Activated CD8-positive, alpha-beta memory T cell treated with anti-CD3 and anti-CD28 coated beads, Interleukin-2, amount 50 U/mL, for 48 hours (primary cell): Measurements from ENCODE around the gene LAMA5.

ENCODE experiments used
- DNase-seq: peaks from one replicate; pipeline ENCODE4 v3.0.0-alpha.2; 2020

The LAMA5 gene

GRCh38 chr20:62313021-62313420 lies 54.1 kb downstream of the LAMA5 start:
- no peak for DNase-seq

GRCh38 chr20:62312662-62312977 lies 54.5 kb downstream of the LAMA5 start:
- no peak for DNase-seq

- no peak for DNase-seq
Observed at GRCh38 chr20:62311832-62312661, 55.1 kb downstream of the LAMA5 start.

- DNase-seq: no peak
Observed at GRCh38 chr20:62311150-62311549, 56.0 kb downstream of the LAMA5 start.

GRCh38 chr20:62310757-62311121 lies 56.4 kb downstream of the LAMA5 start:
- no peak for DNase-seq

- no peak for DNase-seq
Observed at GRCh38 chr20:62309947-62310756, 57.0 kb downstream of the LAMA5 start.

GRCh38 chr20:62309198-62309944 lies 57.7 kb downstream of the LAMA5 start:
- no peak for DNase-seq

GRCh38 chr20:62308102-62308822 lies 58.9 kb downstream of the LAMA5 start:
- no peak for DNase-seq

- no peak for DNase-seq
Observed at GRCh38 chr20:62307226-62308101, 59.6 kb downstream of the LAMA5 start.

GRCh38 chr20:62306414-62307187 lies 60.5 kb downstream of the LAMA5 start:
- DNase-seq: no peak

GRCh38 chr20:62305765-62306413 lies 61.2 kb downstream of the LAMA5 start:
- DNase-seq: no peak

GRCh38 chr20:62305149-62305764 lies 61.9 kb downstream of the LAMA5 start:
- no peak for DNase-seq

- no peak for DNase-seq
Observed at GRCh38 chr20:62304331-62305148, 62.6 kb downstream of the LAMA5 start.

- peak; percentile 65 for DNase-seq
Observed at GRCh38 chr20:62303340-62304226, 63.5 kb downstream of the LAMA5 start.

- no peak for DNase-seq
Observed at GRCh38 chr20:62303062-62303339, 64.1 kb downstream of the LAMA5 start.

- DNase-seq: peak; percentile 98
Observed at GRCh38 chr20:62302341-62303061, 64.6 kb downstream of the LAMA5 start, which contains the start of gene ADRM1. TSS of gene ADRM1 (plus strand) at chr20:62302997. CDS start at chr20:62303569, 572 bp downstream.

GRCh38 chr20:62301773-62302340 lies 65.3 kb downstream of the LAMA5 start:
- DNase-seq: peak; percentile 90
